GM12872 (cell line): ENCODE results near the gene DTWD2.

ENCODE experiments used
- CTCF ChIP-seq: IDR thresholded peaks from 3 replicates; pipeline ENCODE4 v1.5.1; 2011; ENCODE audit warnings: low read depth, mild to moderate bottlenecking, low read length, moderate library complexity; ENCODE audit not compliant: insufficient read depth

Gene DTWD2

GRCh38 chr5:118987988-118988865 is at the start of gene DTWD2:
Gene DTWD2 (minus strand): TSS chr5:118988547. CDS start chr5:118988511, 36 bp downstream.
- peak; percentile 88 for TF ChIP-seq CTCF

GRCh38 chr5:119037496-119038215 is 49.3 kb upstream of the DTWD2 start:
- no peak for TF ChIP-seq CTCF

GRCh38 chr5:119036101-119036762 is 47.9 kb upstream of the DTWD2 start:
- TF ChIP-seq CTCF, result no peak

- TF ChIP-seq CTCF, result no peak
Measured at GRCh38 chr5:119033135-119033534, 44.8 kb upstream of the DTWD2 start.

GRCh38 chr5:119032656-119033055 is 44.3 kb upstream of the DTWD2 start:
- no peak for TF ChIP-seq CTCF

GRCh38 chr5:119031905-119032304 is 43.6 kb upstream of the DTWD2 start:
- TF ChIP-seq CTCF, result no peak
